ENCODE results near the gene FGF19.
"Not testable (repeated sequence)": the region's sequence is repeated elsewhere in the genome, so short reads cannot be mapped to it uniquely, and the experiment has no call there.

The FGF19 gene

GRCh38 chr11:69695995-69696394 lies 7.8 kb downstream of the FGF19 start:
- not testable (repeated sequence) for H2AFZ ChIP-seq (ENCODE audit: low read length); H2BK15ac ChIP-seq (ENCODE audit: low read length); H3K4me2 ChIP-seq (ENCODE audit: insufficient read depth, low read length, poor library complexity, severe bottlenecking); H4K91ac ChIP-seq (ENCODE audit: low read depth, low read length, poor library complexity); H3K23ac ChIP-seq (ENCODE audit: low read depth, low read length, poor library complexity); H3K36me3 ChIP-seq (replicated peaks in 1 of 2; ENCODE audit: control insufficient read depth in 2 of 2, insufficient read depth in 2 of 2, low read length in 2 of 2); H3K14ac ChIP-seq (ENCODE audit: low read length); H3K9me3 ChIP-seq (replicated peaks in 1 of 2; ENCODE audit: control insufficient read depth in 2 of 2, insufficient read depth in 1 of 2, low read depth in 1 of 2, low read length in 2 of 2); H3K79me1 ChIP-seq (ENCODE audit: low read depth, low read length); H2AK5ac ChIP-seq (ENCODE audit: low read depth, low read length); H2BK5ac ChIP-seq (ENCODE audit: low read length); H3K4me3 ChIP-seq (ENCODE audit: low read length in 2 of 2); H3K4ac ChIP-seq (ENCODE audit: low read length); H4K8ac ChIP-seq (ENCODE audit: low read depth, low read length); H3K9ac ChIP-seq (ENCODE audit: low read depth, low read length, poor library complexity); H2BK12ac ChIP-seq (ENCODE audit: low read length); DNase-seq (ENCODE audit: low spot score); H3K18ac ChIP-seq (ENCODE audit: low read length); H3K27ac ChIP-seq (replicated peaks; ENCODE audit: low read length); H2BK120ac ChIP-seq (ENCODE audit: low read depth, low read length)
- H3K27me3 ChIP-seq (ENCODE audit: control insufficient read depth in 3 of 3, insufficient read depth in 3 of 3, low read depth in 1 of 3, low read length in 3 of 3), result peaks cover 0 to 16% (median 0%) of the 10 kb centered on the region in 3 experiments
- WGBS, 2 donors (ENCODE audit: extremely low coverage in 2 of 2, insufficient read length in 2 of 2, insufficient replicate concordance in 1 of 2), result no CpG with 5 or more reads among the region's 6 CpGs
- H3K4me1 ChIP-seq (ENCODE audit: control insufficient read depth in 2 of 2, insufficient read depth in 1 of 2, low read depth in 1 of 2, low read length in 2 of 2), result peaks cover 12% of the 10 kb centered on the region in 2 donors

DNA sequence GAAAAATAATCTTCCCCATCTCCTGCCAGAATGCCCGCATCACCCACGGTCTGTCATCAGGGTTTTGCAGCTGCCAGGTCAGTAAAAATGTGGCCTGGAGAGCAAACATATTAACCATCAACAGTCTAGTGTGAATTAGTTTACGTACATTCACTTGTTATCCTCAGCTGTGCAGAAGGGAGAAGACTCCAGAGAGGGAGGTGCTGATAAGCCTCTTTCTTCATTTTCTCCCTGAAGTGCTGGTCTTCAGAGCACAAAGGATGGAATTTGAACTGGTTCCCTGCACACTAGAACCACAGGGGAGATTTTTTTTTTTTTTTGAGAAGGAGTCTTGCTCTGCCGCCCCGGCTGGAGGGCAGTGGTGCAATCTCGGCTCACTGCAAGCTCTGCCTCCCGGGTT lies 8.2 kb downstream of the FGF19 start:
- Histone ChIP-seq H4K8ac (ENCODE audit: low read depth, low read length) (no peak overlapping the region), H4K91ac (ENCODE audit: low read depth, low read length, poor library complexity) (no peak overlapping the region), H3K79me1 (ENCODE audit: low read depth, low read length) (no peaks in the 10 kb centered on the region), H3K4ac (ENCODE audit: low read length) (no peak overlapping the region), H2AFZ (ENCODE audit: low read length) (no peak overlapping the region), H2BK15ac (ENCODE audit: low read length) (no peak overlapping the region), H3K27me3 (ENCODE audit: control insufficient read depth in 3 of 3, insufficient read depth in 3 of 3, low read depth in 1 of 3, low read length in 3 of 3) (peaks cover 0 to 13% (median 0%) of the 10 kb centered on the region in 3 experiments), H2BK12ac (ENCODE audit: low read length) (no peak overlapping the region), H3K9me3 (replicated peaks in 1 of 2; ENCODE audit: control insufficient read depth in 2 of 2, insufficient read depth in 1 of 2, low read depth in 1 of 2, low read length in 2 of 2) (no peaks in the 10 kb centered on the region), H3K9ac (ENCODE audit: low read depth, low read length, poor library complexity) (no peak overlapping the region), H3K4me3 (ENCODE audit: low read length in 2 of 2) (no peak overlapping the region), H3K27ac (replicated peaks; ENCODE audit: low read length) (no peak overlapping the region), H3K4me2 (ENCODE audit: insufficient read depth, low read length, poor library complexity, severe bottlenecking) (no peak overlapping the region), H3K36me3 (replicated peaks in 1 of 2; ENCODE audit: control insufficient read depth in 2 of 2, insufficient read depth in 2 of 2, low read length in 2 of 2) (no peaks in the 10 kb centered on the region), H3K4me1 (ENCODE audit: control insufficient read depth in 2 of 2, insufficient read depth in 1 of 2, low read depth in 1 of 2, low read length in 2 of 2) (peaks cover 8 to 9% of the 10 kb centered on the region in 2 donors), H3K14ac (ENCODE audit: low read length) (no peak overlapping the region), H2AK5ac (ENCODE audit: low read depth, low read length) (no peak overlapping the region), H3K18ac (ENCODE audit: low read length) (no peak overlapping the region), H2BK120ac (ENCODE audit: low read depth, low read length) (no peak overlapping the region), H3K23ac (ENCODE audit: low read depth, low read length, poor library complexity) (no peak overlapping the region), H2BK5ac (ENCODE audit: low read length) (no peak overlapping the region)
- WGBS, 2 donors (ENCODE audit: extremely low coverage in 2 of 2, insufficient read length in 2 of 2, insufficient replicate concordance in 1 of 2), result no CpG with 5 or more reads among the region's 7 CpGs
- no peak for DNase-seq (ENCODE audit: low spot score)

GRCh38 chr11:69694781-69695180 lies 9.0 kb downstream of the FGF19 start:
- H3K14ac ChIP-seq (ENCODE audit: low read length), result no peak overlapping the region
- H3K23ac ChIP-seq (ENCODE audit: low read depth, low read length, poor library complexity), result no peak overlapping the region
- no peak overlapping the region for H4K91ac ChIP-seq (ENCODE audit: low read depth, low read length, poor library complexity)
- H3K4ac ChIP-seq (ENCODE audit: low read length), result no peak overlapping the region
- DNase-seq (ENCODE audit: low spot score), result no peak
- no peak overlapping the region for H2AFZ ChIP-seq (ENCODE audit: low read length)
- H3K4me3 ChIP-seq (ENCODE audit: low read length in 2 of 2), result no peak overlapping the region
- peaks cover 4 to 9% of the 10 kb centered on the region in 2 donors for H3K4me1 ChIP-seq (ENCODE audit: control insufficient read depth in 2 of 2, insufficient read depth in 1 of 2, low read depth in 1 of 2, low read length in 2 of 2)
- H3K4me2 ChIP-seq (ENCODE audit: insufficient read depth, low read length, poor library complexity, severe bottlenecking), result no peak overlapping the region
- no peak overlapping the region for H2AK5ac ChIP-seq (ENCODE audit: low read depth, low read length)
- no peak overlapping the region for H3K27ac ChIP-seq (replicated peaks; ENCODE audit: low read length)
- no peaks in the 10 kb centered on the region for H3K79me1 ChIP-seq (ENCODE audit: low read depth, low read length)
- H3K9ac ChIP-seq (ENCODE audit: low read depth, low read length, poor library complexity), result no peak overlapping the region
- H3K18ac ChIP-seq (ENCODE audit: low read length), result no peak overlapping the region
- no peak overlapping the region for H2BK12ac ChIP-seq (ENCODE audit: low read length)
- no peak overlapping the region for H4K8ac ChIP-seq (ENCODE audit: low read depth, low read length)
- no peaks in the 10 kb centered on the region for H3K9me3 ChIP-seq (replicated peaks in 1 of 2; ENCODE audit: control insufficient read depth in 2 of 2, insufficient read depth in 1 of 2, low read depth in 1 of 2, low read length in 2 of 2)
- no peaks in the 10 kb centered on the region for H3K36me3 ChIP-seq (replicated peaks in 1 of 2; ENCODE audit: control insufficient read depth in 2 of 2, insufficient read depth in 2 of 2, low read length in 2 of 2)
- H2BK15ac ChIP-seq (ENCODE audit: low read length), result no peak overlapping the region
- no peak overlapping the region for H2BK5ac ChIP-seq (ENCODE audit: low read length)
- no peak overlapping the region for H2BK120ac ChIP-seq (ENCODE audit: low read depth, low read length)
- no CpG with 5 or more reads among the region's 10 CpGs for WGBS, 2 donors (ENCODE audit: extremely low coverage in 2 of 2, insufficient read length in 2 of 2, insufficient replicate concordance in 1 of 2)
- H3K27me3 ChIP-seq (ENCODE audit: control insufficient read depth in 3 of 3, insufficient read depth in 3 of 3, low read depth in 1 of 3, low read length in 3 of 3), result peaks cover 0 to 9% (median 0%) of the 10 kb centered on the region in 3 experiments

GRCh38 chr11:69692422-69692821 lies 11.4 kb downstream of the FGF19 start:
- Histone ChIP-seq H2BK12ac (ENCODE audit: low read length) (no peak overlapping the region), H3K4me1 (ENCODE audit: control insufficient read depth in 2 of 2, insufficient read depth in 1 of 2, low read depth in 1 of 2, low read length in 2 of 2) (peaks cover 0 to 8% of the 10 kb centered on the region in 2 donors), H4K8ac (ENCODE audit: low read depth, low read length) (no peak overlapping the region), H3K4me2 (ENCODE audit: insufficient read depth, low read length, poor library complexity, severe bottlenecking) (no peak overlapping the region), H3K23ac (ENCODE audit: low read depth, low read length, poor library complexity) (no peak overlapping the region), H3K14ac (ENCODE audit: low read length) (no peak overlapping the region), H3K9me3 (replicated peaks in 1 of 2; ENCODE audit: control insufficient read depth in 2 of 2, insufficient read depth in 1 of 2, low read depth in 1 of 2, low read length in 2 of 2) (no peaks in the 10 kb centered on the region), H3K79me1 (ENCODE audit: low read depth, low read length) (no peaks in the 10 kb centered on the region), H2AFZ (ENCODE audit: low read length) (no peak overlapping the region), H2AK5ac (ENCODE audit: low read depth, low read length) (no peak overlapping the region), H3K27ac (replicated peaks; ENCODE audit: low read length) (no peak overlapping the region), H3K4ac (ENCODE audit: low read length) (no peak overlapping the region), H2BK5ac (ENCODE audit: low read length) (no peak overlapping the region), H3K27me3 (ENCODE audit: control insufficient read depth in 3 of 3, insufficient read depth in 3 of 3, low read depth in 1 of 3, low read length in 3 of 3) (peaks cover 0 to 5% (median 0%) of the 10 kb centered on the region in 3 experiments), H3K18ac (ENCODE audit: low read length) (no peak overlapping the region), H3K4me3 (ENCODE audit: low read length in 2 of 2) (no peak overlapping the region), H4K91ac (ENCODE audit: low read depth, low read length, poor library complexity) (no peak overlapping the region), H3K36me3 (replicated peaks in 1 of 2; ENCODE audit: control insufficient read depth in 2 of 2, insufficient read depth in 2 of 2, low read length in 2 of 2) (no peaks in the 10 kb centered on the region), H2BK15ac (ENCODE audit: low read length) (no peak overlapping the region), H2BK120ac (ENCODE audit: low read depth, low read length) (no peak overlapping the region), H3K9ac (ENCODE audit: low read depth, low read length, poor library complexity) (no peak overlapping the region)
- no peak for DNase-seq (ENCODE audit: low spot score)

Measured in neuronal stem cell (in vitro differentiated cells).